Measurements from ENCODE around the gene PERP.
"Not testable (repeated sequence)": the region's sequence is repeated elsewhere in the genome, so short reads cannot be mapped to it uniquely, and the experiment has no call there.

The PERP gene

GRCh38 chr6:138104618-138105213 is 2.5 kb downstream of the PERP start:
- no peak for DNase-seq

- DNase-seq = no peak
These were observed 3.3 kb downstream of the PERP start for GRCh38 chr6:138103871-138104270.

- DNase-seq = no peak
These were observed 5.1 kb downstream of the PERP start for GRCh38 chr6:138101946-138102731.

GRCh38 chr6:138099832-138100231 is 7.4 kb downstream of the PERP start:
- no peak for DNase-seq

- DNase-seq = no peak
These were observed 8.9 kb downstream of the PERP start for GRCh38 chr6:138098306-138098705.

GRCh38 chr6:138094260-138094659 is 13.0 kb downstream of the PERP start:
- DNase-seq = no peak

GRCh38 chr6:138093632-138094031 is 13.6 kb downstream of the PERP start:
- no peak for DNase-seq

GRCh38 chr6:138092686-138093085 is 14.5 kb downstream of the PERP start:
- no peak for DNase-seq

- DNase-seq = no peak
These were observed 17.9 kb downstream of the PERP start for GRCh38 chr6:138089325-138089724.

GRCh38 chr6:138088326-138088762 is 18.9 kb downstream of the PERP start:
- DNase-seq = no peak

GRCh38 chr6:138087593-138088325 is 19.5 kb downstream of the PERP start:
- DNase-seq = no peak

GRCh38 chr6:138086573-138087196 is 20.5 kb downstream of the PERP start:
- DNase-seq = no peak

GRCh38 chr6:138085839-138086222 is 21.4 kb downstream of the PERP start:
- DNase-seq = no peak

GRCh38 chr6:138084904-138085838 is 22.0 kb downstream of the PERP start:
- no peak for DNase-seq

- DNase-seq = no peak
These were observed 25.0 kb downstream of the PERP start for GRCh38 chr6:138082232-138082631.

- DNase-seq = not testable (repeated sequence)
These were observed 27.7 kb downstream of the PERP start for GRCh38 chr6:138079556-138079955.

GRCh38 chr6:138078491-138078890 is 28.7 kb downstream of the PERP start:
- DNase-seq = no peak

- no peak for DNase-seq
These were observed 34.0 kb downstream of the PERP start for GRCh38 chr6:138073264-138073663.

- no peak for DNase-seq
These were observed 43.5 kb downstream of the PERP start for GRCh38 chr6:138063726-138064125.

GRCh38 chr6:138054982-138055381 is 52.2 kb downstream of the PERP start:
- DNase-seq = no peak

GRCh38 chr6:138052783-138053182 is 54.4 kb downstream of the PERP start:
- DNase-seq = no peak

GRCh38 chr6:138044972-138045371 is 62.2 kb downstream of the PERP start:
- no peak for DNase-seq
